TTC549 (cell line): Measurements from ENCODE around the gene ADRM1.

Experiments
- FAIRE-seq: peaks from 2 replicates; lab custom pipeline; 2012; peaks lifted over from hg19 to GRCh38; lab: Jason Lieb, UNC

The ADRM1 gene

GRCh38 chr20:62311832-62312661 is 9.2 kb downstream of the ADRM1 start:
- FAIRE-seq = no peak

DNA sequence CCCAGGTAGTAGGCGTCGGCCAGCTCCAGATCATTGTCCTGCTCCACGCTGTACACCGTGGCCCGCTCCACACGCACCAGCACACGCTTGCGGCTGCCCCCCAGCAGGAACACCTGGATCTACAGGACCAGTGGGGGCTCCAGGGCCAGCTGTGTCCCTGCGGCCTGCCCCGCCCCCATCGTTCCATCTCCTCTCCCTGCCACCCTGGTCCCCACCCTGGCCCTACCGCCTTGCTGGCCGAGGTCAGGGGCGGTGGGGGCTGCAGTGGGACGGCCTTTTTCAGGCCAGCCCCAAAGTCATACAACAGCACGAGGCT is 9.8 kb downstream of the ADRM1 start:
- FAIRE-seq = no peak

DNA sequence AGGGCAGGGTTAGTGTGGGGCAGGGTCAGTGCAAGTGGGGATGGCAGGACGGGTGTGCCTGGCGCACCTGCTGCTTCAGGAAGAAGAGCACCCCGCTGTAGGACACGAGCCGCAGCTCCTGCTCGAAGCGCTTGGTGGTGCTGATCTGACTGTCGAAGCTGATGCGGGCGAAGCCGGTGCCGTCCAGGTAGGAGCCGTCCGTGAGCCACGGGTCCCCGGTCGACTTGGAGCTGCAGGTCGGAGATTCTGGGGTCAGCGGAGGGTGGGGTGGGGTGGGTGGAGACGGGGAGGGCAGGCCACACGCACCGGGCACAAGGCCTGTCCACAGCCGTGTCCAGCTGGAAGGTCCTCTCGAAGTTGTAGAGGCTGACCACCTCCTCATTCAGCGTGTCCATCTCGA is 10.2 kb downstream of the ADRM1 start:
- FAIRE-seq = no peak

DNA sequence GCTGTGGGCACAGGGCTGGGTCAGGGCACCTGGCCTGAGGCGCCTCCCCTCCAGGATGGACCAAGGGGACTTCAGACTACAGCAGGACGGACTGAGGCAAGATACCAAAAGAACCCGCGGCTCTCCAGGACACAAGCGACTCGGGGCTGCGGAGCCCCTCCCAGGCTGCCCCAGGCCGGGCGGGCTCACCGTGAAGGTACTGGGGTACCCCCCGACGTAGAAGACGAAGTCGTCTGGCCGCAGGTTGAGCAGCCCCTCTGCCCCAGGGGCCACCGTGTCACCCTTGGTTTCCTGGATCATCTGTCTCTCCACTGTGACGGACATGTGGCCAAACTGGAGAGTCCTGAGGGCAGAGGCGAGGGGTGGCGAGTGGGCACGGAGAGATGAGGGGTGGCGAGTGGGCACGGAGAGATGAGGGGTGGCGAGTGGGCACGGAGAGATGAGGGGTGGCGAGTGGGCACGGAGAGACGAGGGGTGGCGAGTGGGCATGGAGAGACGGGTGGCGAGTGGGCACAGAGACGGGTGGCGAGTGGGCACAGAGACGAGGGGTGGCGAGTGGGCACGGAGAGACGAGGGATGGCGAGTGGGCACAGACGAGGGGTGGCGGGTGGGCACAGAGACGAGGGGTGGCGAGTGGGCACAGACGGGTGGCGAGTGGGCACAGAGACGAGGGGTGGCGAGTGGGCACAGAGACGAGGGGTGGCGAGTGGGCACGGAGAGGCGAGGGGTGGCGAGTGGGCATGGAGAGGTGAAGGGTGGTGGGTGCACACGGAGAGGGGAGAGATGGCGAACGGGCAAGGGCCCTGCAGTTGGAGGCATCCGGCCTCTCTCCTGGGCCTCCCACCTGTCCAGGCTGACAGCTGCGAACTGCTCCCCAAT is 10.9 kb downstream of the ADRM1 start:
- FAIRE-seq = no peak

DNA sequence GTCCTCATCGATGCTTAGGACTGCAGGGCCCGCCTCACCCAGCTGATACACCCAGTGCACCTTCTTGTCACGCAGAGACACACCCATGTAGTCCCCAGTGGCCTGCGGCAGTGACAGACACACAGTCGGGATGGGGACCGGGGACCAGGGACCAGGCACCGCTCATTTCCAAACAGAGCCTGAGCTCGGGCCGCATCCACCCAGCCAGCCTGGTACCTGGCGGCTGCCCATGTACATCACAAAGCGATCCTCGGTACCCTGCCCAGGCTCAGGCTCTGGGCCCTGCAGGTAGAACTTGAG is 11.5 kb downstream of the ADRM1 start:
- no peak for FAIRE-seq

DNA sequence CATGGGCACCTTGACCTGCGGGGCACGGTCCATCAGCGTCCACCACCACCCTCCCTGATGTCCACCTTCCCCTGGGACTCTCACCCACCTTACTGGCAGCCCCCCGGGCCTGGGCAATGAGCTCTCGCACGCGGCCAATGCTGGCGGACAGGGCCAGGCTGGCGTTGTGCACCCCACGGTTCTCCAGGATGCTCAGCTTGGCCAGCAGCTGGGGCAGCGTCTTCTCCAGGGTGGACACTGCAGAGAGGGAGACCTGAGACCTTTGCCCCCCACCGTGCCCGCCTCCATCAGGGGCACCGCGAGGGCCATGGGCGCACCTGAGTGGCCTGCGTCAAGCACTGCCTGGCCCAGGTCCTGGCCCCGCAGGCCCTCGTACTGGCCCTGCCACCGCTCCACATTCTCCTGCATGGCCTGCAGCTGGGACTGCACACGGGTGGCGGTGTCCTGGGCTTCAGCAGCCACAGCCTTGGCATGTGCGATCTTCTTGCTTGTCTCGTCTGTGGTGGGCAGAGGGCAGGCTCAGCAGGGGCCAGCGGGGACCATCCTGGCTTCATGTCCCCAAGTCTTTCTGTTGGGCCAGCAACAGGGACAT is 12.0 kb downstream of the ADRM1 start:
- FAIRE-seq = no peak

- FAIRE-seq = no peak
These were observed 13.0 kb downstream of the ADRM1 start for GRCh38 chr20:62315773-62316172.

- FAIRE-seq = no peak
These were observed 13.8 kb downstream of the ADRM1 start for GRCh38 chr20:62316331-62317166.

GRCh38 chr20:62317167-62317655 is 14.4 kb downstream of the ADRM1 start:
- no peak for FAIRE-seq

GRCh38 chr20:62318400-62319345 is 15.9 kb downstream of the ADRM1 start:
- FAIRE-seq = no peak

DNA sequence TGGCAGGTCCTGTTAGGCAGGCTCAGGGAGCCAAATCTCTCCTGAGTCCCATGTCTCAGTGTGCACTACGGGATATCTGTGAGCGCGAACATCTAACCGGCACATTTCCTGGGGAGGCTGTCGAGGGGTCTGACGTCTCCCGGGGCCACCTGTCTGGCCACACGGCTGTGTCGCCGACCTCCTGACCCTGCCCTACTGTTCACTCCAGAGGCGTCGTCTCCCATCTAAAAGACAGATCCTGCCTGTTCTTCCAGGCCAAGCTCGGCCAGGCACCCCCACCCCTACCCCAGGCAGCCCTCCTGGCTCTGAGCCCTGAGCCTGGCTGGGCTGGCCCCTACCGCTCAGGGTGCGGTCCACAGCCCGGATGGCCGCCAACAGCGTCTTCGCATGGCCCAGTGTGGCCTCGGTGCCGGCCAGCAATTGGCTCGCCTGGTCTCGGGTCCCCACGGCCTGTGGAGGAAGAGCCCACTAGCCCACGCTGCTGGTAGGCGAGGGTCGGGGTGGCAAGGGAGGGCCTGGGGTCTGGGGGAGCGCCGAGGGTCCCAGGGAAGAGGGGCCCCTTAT is 16.6 kb downstream of the ADRM1 start:
- FAIRE-seq = no peak

DNA sequence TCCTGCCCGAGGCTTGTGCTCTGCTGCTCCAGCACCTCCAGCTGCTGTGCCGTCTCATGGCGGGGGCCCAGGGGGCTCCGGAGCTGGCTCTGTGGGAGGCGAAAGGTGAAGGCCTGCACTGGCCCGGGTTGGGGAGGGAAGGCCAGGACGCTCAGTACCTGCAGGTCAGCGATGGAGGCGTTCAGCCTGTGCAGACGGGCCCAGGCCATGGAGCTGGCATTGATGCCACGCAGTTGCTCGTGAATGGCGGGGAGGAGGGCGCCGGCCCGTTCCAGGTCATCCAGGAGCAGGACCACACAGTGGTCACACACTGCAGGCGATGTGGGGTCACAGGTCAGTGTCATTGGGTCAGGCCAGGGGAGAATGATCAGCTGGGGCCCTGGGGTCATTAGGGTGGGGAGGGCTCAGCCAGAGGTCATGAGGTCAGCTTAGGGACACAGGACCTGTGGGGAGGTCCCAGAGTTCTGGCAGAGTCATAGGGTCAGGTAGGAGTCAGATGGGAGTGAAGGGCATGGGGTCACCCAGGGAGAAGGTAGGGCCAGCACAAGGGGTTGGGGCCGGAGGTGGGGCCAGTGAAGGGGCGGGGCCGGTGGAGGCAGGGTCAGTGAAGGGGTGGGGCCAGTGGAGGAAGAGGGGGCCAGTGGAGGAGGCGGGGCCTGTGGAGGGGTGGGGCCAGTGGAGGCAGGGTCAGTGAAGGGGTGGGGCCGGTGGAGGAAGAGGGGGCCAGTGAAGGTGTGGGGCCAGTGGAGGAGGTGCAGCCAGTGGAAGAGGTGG is 18.0 kb downstream of the ADRM1 start:
- FAIRE-seq = no peak

- FAIRE-seq = no peak
These were observed 18.7 kb downstream of the ADRM1 start for GRCh38 chr20:62321521-62321948.

- FAIRE-seq = no peak
These were observed 19.2 kb downstream of the ADRM1 start for GRCh38 chr20:62321975-62322374.

DNA sequence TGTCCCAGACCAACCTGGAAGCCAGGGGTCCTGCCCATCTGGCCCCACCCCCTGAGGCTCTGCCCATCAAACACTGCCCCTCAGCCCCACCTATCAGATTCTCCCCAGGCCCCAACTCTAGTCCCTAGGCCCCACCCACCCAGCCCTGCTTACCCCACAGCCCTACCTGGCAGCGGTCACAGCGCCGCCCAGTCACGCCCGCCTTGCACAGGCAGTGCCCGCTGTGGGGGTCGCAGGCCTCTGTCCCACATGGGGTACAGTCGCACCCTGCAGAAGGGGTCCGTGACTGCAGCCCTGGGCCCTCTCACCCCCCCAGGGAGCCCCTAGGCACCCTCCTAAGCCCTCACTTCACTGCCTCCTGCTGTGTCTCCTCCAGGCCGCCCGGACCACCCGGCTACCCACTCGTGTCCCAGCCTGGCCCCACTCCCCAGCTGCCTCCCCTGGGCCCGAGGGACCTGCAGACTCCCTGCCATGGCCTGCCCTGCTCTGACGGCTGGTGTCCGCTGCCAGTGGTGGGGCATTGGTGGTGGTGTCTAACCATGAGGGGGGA is 19.8 kb downstream of the ADRM1 start:
- FAIRE-seq = no peak

GRCh38 chr20:62323146-62323979 is 20.6 kb downstream of the ADRM1 start:
- no peak for FAIRE-seq

- FAIRE-seq = no peak
These were observed 21.4 kb downstream of the ADRM1 start for GRCh38 chr20:62323980-62324906.
